ENCODE data around the gene DCUN1D2.

The DCUN1D2 gene

DNA sequence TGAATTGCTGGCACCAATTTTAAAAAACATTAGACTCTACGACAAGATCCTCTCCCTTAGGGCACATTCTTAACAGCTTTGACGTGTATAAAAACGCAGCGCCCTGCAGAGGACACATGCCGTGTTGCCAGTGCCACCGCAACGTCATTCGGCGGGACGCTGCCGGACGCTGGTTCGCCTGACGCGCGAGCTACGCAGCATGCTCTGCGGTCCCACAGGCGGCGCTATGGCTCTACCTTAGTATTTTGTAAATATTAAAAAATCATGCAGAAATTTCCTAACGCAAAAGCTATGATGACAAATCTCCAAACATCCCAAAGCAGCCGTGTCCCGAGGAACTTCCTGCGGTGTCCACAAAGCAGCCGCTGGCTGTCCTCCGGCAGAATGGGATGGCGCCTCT, 33.0 kb downstream of the DCUN1D2 start:
- Histone ChIP-seq H3K4me1 (peaks cover 16% of the 10 kb centered on the region), H3K27me3 (no peaks in the 10 kb centered on the region), H3K4me3 (ENCODE audit: low read depth, low read length) (peak overlapping the region; percentile 15; the same call in 1 of the 2 replicates), H3K36me3 (peaks cover 80% of the 10 kb centered on the region), H3K9me3 (no peaks in the 10 kb centered on the region)
- TF ChIP-seq, protein P1, sequence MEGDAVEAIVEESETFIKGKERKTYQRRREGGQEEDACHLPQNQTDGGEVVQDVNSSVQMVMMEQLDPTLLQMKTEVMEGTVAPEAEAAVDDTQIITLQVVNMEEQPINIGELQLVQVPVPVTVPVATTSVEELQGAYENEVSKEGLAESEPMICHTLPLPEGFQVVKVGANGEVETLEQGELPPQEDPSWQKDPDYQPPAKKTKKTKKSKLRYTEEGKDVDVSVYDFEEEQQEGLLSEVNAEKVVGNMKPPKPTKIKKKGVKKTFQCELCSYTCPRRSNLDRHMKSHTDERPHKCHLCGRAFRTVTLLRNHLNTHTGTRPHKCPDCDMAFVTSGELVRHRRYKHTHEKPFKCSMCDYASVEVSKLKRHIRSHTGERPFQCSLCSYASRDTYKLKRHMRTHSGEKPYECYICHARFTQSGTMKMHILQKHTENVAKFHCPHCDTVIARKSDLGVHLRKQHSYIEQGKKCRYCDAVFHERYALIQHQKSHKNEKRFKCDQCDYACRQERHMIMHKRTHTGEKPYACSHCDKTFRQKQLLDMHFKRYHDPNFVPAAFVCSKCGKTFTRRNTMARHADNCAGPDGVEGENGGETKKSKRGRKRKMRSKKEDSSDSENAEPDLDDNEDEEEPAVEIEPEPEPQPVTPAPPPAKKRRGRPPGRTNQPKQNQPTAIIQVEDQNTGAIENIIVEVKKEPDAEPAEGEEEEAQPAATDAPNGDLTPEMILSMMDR (IDR thresholded peaks at IDR 0.05; ENCODE audit: low read depth, low read length), result peak; percentile 67
- DNase-seq, result peak; percentile 80

DNA sequence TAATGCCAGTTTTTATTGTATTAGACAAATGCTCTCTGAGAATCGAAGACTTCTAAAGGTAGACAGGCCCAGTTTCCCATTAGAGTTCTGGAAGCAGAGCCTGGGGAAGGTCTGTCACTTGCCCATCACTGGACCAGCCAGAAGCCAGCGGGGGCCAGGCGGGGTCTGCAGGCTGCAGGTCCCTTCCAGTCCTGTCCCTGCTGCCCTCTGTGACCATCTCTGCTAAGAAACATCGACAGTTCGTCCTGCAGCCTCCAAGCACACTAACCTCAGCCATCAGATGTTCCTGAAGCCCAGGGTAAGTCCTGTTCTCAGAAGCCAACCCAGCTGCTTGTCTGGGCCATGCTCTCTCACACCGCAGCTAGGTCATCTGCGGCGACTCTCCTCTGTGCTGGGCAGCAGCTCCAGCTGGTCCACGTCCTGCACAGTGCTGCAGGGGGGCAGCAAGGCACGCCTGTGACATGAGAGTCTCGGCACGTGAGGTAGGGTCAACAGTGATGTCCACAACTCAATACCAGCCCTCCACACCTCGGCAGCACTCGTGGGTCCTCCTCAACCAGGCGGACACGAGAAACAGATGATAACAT, 34.3 kb downstream of the DCUN1D2 start:
- H3K36me3 ChIP-seq, result peaks cover 73% of the 10 kb centered on the region
- DNase-seq, result no peak
- H3K9me3 ChIP-seq, result no peaks in the 10 kb centered on the region
- TF ChIP-seq, protein P1 (IDR thresholded peaks at IDR 0.05; ENCODE audit: low read depth, low read length), result no peak
- no peaks in the 10 kb centered on the region for H3K27me3 ChIP-seq
- H3K4me1 ChIP-seq, result peaks cover 17% of the 10 kb centered on the region
- no peak overlapping the region for H3K4me3 ChIP-seq (ENCODE audit: low read depth, low read length)

DNA sequence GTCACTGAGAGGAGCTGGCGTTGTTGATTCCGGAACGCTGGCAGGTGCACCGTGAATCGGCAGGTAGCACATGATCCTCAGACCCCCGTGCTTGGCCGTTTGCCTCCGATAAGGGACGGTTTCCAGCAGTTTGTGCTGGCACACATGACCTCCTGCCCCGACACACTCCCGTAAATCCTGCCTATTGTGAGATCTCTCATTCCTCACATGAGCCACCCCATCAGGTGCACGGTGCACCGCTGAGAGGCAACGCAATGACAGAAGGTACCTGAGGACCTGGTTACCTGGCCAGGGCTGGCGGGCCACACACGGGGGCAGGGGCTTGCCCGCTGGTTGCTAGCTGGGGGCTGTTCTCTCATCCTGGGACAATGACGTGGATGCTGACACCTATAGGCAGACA, 35.1 kb downstream of the DCUN1D2 start:
- no peak overlapping the region for H3K4me3 ChIP-seq (ENCODE audit: low read depth, low read length)
- H3K27me3 ChIP-seq, result no peaks in the 10 kb centered on the region
- peaks cover 26% of the 10 kb centered on the region for H3K4me1 ChIP-seq
- DNase-seq, result no peak
- peaks cover 65% of the 10 kb centered on the region for H3K36me3 ChIP-seq
- TF ChIP-seq, protein P1 (IDR thresholded peaks at IDR 0.05; ENCODE audit: low read depth, low read length), result no peak
- H3K9me3 ChIP-seq, result no peaks in the 10 kb centered on the region

- Histone ChIP-seq H3K36me3 (peaks cover 61% of the 10 kb centered on the region), H3K4me3 (ENCODE audit: low read depth, low read length) (no peak overlapping the region), H3K27me3 (no peaks in the 10 kb centered on the region), H3K4me1 (peaks cover 30% of the 10 kb centered on the region), H3K9me3 (no peaks in the 10 kb centered on the region)
- no peak for DNase-seq
- TF ChIP-seq, protein P1 (IDR thresholded peaks at IDR 0.05; ENCODE audit: low read depth, low read length), result no peak
Observed at GRCh38 chr13:113454936-113455335, 35.6 kb downstream of the DCUN1D2 start.

GRCh38 chr13:113452942-113453901, 37.3 kb downstream of the DCUN1D2 start, which contains the start of gene ADPRHL1:
ADPRHL1 (minus strand) TSS chr13:113453488; CDS start chr13:113453437, 51 bp downstream.
- Histone ChIP-seq H3K4me1 (peaks cover 23% of the 10 kb centered on the region), H3K36me3 (peaks cover 46% of the 10 kb centered on the region), H3K27me3 (no peaks in the 10 kb centered on the region), H3K9me3 (no peaks in the 10 kb centered on the region), H3K4me3 (ENCODE audit: low read depth, low read length) (no peak within 1 kb of the TSS)
- TF ChIP-seq, protein P1 (IDR thresholded peaks at IDR 0.05; ENCODE audit: low read depth, low read length), result no peak
- DNase-seq, result peak; percentile 57

Data from BE2C (cell line).